GM19372 (cell line): ENCODE measurements around the gene DYTN.

Source experiments
- ATAC-seq: cut with Tn5 transposase; IDR thresholded peaks from one replicate; pipeline ENCODE4 v1.9.1; 2021; ENCODE audit warnings: mild to moderate bottlenecking, low read depth, moderate library complexity; ENCODE audit not compliant: unreplicated experiment

The DYTN gene

DNA sequence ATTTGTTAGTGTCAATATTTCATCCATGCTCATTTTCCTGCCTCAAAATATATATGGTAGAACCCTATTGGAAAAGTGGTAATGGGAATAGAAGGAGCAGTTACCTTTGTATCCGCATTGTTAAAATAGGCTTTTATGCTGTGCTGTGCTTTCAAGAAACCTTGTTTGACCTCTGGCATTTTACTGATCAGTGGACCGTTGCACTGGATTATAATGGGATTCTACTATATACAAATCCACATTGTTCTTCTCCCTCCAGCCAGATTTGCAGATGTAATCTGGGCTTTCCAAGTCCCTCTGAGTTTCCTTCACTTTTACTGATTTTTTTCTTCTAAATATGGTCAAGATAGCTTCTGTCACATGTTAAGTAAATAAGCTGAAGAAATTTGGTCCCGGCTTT is 99.2 kb downstream of the DYTN start:
- no peak for ATAC-seq

DNA sequence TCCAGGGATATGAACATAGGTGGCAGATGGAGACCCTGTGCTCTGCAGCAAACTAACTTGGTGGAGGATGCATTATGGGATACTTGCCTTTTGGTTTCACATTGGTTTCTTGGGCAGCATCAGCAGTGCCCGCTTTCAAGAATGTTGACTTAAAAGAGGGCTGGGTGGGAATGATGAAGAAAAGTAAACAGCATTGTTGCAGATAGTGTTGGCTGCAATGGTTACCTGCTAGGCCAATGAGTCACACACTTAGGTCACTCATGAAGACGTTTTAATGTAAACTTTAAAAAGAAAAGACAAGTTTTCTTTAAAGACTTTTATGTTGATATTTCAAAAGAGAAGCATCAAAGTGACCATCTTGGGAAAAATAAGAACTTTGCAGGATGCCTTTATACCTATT is 102.0 kb downstream of the DYTN start:
- no peak for ATAC-seq

DNA sequence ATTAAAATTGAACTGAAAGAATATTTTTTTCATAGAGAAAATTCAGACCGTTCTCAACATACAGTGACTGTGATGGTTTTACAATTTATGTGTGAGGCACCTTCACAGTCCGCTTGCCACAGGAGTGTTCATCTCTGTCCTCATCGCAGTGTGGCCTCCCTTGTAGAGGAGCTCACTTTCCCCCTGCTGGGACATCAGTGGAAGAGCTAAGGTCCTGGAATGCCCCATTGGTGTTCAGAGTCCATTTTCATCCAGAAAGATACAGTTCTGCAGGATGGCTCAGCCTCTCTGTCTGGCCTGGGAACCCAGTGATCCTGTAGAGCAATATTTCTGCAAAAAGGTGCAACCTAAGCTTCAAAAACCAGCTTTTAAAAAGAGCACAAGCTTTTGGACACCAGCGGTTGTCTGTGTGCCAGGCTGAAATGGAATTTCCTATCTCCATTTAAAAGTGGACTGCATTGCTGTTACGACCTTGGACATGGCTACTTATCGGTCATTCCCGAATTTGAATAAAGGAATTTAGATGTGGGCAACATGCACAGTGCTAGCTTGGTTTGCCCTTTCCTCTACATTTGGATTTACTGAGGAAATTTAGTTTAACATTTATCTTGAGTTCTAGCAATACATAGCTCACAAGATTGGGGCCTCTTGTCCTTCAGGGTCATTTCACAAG is 102.6 kb downstream of the DYTN start:
- ATAC-seq = no peak

DNA sequence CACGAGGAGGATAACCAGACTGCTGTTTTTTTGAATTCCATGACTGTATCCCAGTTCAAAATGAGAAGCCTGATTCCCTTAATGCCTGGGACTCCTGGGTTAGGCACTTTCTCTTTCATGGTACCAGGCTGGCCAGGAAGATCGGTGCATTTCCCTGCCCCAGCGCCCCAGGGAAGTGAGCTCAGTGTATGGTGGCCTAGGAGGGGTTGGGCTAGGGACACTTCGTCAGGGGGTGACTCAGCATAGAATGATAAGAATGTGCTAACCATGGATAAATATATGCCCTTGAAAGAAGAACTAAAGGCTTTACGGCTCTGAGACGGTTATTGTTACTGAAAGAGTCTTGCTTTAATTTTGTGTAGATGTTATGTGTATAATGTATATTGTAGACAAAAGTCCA is 103.4 kb downstream of the DYTN start:
- ATAC-seq = no peak

DNA sequence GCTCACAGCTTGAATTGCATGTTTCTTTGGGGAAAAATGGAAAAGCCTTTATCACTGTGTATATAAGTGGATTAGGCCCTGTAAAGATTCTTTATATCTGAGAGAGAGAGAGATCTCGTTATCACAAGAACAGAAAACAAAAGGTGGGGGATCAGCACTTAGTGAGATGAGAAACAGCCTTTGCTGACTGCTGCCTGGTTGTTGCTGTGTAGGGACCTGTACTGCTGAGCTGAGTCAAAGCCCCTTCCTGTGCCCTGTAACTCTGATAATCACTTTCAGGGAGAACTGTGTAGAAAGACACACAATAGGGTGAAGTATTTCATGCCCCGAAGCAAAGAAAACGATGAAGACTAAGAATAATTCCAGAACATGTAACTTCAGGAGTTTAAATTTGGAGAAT is 106.5 kb downstream of the DYTN start:
- ATAC-seq = no peak

DNA sequence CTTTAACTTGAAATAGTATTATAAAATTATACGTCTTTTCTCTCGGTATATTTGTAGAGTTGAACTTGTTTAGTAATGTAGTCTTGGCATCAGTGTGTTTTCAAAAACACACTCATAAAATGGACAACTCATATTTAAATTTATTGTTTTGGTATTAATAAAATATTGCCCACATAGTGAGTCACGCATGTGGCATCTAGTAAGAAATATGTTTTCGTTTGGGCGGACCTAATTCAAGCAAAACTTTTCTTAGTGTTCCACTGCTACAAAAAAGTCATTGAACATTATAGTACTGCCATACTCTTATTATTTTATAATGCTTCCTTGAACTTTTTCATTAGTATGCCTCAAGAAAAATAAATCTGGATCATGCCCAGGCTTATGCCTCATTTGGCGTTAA is 107.0 kb downstream of the DYTN start:
- ATAC-seq = no peak

DNA sequence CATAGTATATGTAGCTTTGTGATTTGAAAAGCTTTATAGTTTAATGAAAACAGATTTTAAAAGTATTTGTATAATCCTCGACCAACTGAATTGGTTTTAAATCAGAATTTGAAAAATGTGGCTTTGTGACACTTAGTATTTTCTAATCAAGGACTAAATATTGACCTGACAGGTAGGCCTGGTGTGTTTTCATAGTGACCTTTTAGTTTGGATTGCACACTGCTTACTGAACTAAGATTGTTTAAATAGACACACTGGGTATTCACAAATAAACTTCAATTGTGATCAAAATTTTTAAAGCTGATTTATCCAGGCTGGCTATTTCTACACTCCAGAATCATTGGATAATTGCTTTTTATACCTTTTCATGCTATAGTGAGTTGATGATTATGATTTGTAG is 107.7 kb downstream of the DYTN start:
- ATAC-seq = no peak

DNA sequence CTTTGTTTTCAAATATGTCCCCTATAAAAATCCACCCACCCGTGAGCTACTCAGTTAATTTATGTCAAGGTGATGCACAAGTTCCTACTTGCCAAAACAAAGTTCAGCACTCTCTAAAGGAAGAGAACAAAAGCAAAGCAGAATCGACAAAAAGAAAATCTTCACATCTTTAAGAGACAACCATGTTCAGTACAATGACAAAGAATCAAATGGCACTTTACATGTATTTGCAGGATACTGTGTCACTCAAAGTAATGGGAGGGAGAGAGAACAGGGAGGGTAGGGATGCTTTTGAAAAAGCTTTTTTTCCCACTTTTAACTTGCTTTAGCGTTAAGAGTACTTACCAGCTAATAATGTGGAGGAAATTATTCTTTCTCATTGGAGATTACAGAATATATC is 115.0 kb downstream of the DYTN start:
- ATAC-seq = no peak
